GM19240 (cell line): ENCODE data around the gene CBLB.
"Not testable (repeated sequence)": the region's sequence is repeated elsewhere in the genome, so short reads cannot be mapped to it uniquely, and the experiment has no call there.

Experiments
- DNase-seq: peaks from one replicate; pipeline ENCODE4 v3.0.0; 2011; ENCODE audit warnings: low spot score; ENCODE audit not compliant: insufficient read length

Gene CBLB

DNA sequence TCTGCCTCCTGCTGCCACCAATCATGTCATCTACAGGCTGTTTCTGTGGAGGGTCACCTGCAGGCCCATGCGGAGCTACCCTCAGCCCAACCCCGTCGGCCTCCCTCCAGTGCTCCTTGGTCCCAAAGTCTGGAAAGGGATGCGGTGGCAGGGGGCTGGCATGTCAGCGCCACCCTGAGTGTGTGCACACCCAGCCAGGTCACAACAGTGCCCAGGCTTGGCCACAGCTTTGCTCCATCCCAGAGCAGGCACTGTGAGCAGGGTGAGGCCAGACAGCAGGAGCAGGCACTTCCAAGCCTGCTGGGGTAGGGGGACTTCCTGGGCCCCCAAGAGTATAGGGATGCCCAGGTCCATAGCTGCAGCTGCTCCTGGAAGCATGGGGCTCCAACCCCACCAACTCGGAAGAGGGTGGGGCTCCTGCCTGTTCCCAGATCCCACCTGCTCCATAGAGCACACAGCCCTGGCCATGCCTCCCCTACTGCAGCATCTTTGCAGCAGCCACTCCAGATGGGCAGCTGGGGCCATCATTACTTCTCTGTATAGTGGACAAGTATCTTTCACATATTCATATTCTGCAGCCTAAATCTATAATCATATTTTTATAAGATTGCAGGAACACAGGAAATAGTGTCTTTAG lies 109.3 kb downstream of the CBLB start:
- DNase-seq = no peak

DNA sequence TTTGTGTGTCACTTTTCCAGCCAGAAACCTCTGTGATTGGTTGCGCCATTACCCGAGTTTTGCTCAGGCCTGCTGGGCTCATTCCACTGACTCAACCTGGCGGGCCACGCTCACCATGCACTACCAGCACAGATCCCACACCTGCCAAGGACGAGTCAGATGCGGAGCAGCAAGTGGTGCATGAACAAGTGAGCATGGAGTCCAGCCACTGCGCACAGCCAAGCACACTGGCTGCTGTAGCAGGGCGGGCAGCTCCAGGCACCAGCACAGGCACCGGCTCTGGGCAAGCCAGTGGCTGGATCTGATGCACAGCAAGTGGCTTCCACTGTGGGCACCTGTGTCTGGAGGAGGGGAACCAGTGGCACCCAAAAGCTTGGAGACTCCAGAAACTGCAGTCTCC lies 110.4 kb downstream of the CBLB start:
- DNase-seq = no peak

GRCh38 chr3:105755121-105755886 lies 113.5 kb downstream of the CBLB start:
- no peak for DNase-seq

- DNase-seq = no peak
These were observed 115.9 kb downstream of the CBLB start for GRCh38 chr3:105752791-105753415.

- DNase-seq = no peak
These were observed 121.1 kb downstream of the CBLB start for GRCh38 chr3:105747696-105748095.

DNA sequence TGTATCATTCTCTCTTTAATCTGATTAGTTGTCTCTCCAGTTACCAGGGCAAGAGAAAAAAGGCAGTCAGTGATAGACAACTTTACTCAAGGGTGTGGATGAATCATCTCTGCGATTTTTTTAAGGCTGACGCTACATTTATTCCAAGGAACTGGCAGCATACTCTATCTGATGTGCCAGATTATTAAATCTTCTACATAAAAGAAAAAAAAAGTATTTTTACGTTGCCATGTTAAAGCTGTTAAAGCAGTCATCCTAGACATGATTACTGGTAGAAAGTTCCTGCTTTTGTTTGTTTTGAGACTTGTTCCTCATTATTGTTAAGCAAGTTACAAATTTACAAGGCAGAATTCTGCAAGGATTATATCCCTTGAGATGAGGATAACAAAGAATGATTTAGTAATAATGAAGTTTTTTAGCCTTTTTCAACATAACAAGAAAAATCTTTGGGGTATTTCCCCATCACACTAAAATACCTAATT lies 121.7 kb downstream of the CBLB start:
- no peak for DNase-seq

- no peak for DNase-seq
These were observed 122.4 kb downstream of the CBLB start for GRCh38 chr3:105746231-105746996.

- no peak for DNase-seq
These were observed 123.8 kb downstream of the CBLB start for GRCh38 chr3:105745046-105745445.

DNA sequence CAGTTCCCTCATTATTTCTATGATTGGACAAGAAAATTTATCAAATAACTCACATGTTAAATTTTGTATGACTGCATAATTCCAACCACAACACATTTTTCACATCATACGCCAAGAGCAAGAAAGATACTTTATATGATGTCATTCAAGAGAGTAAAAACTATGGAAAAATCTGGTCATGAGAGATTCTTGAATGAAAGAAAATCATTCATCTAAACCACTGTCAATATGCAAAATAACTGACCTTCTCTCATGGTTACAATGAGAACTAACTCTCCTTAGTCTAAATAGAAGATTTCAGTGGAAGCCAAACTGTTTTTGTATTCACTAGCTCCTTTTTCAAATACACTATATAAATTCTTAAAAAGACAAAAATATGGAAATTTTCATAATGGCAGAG lies 124.6 kb downstream of the CBLB start:
- no peak for DNase-seq

GRCh38 chr3:105733356-105733755 lies 135.5 kb downstream of the CBLB start:
- no peak for DNase-seq

GRCh38 chr3:105731686-105732085 lies 137.1 kb downstream of the CBLB start:
- DNase-seq = no peak

DNA sequence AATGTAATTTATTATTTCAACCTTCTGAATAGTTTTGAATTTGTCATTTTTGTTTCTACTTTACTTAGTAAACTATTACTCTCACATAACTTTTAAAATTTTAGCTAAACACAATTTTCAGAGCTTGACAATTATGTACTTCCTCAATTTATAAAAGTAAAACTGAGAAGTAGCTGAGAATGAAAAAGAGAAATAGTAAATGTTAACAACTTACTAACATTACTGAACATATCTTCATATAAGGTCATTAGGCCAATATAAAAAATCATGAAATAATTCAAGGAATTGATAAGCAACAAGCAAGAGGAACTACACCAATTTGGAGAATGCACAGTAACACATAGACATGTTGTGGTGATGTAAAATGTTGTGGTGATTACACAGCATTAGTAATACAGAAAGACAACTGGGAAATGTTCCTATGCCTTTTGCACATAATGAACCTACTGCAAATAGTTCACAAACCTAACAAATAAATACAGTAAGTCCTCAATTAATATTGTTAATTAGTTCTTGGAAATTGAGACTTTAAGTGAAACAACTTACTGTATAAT lies 137.9 kb downstream of the CBLB start:
- DNase-seq = no peak

DNA sequence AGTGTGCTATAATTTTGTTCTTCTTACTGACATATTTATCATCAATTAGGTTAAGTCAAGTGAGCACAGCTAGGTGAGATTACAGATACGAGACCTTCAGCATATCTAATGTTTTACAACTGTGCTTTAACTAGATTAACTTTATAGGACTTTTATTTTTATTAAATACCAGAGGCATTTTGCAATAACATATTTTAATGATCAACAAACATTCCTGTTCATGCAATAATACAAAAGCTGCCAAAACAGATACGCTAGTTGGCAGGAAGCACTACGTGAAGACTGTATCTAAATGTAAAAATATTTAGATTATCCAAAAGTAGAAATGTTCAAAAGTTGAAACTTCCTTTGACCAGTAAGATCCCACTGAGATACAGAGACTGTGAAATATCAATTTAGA lies 139.1 kb downstream of the CBLB start:
- no peak for DNase-seq

- no peak for DNase-seq
These were observed 140.0 kb downstream of the CBLB start for GRCh38 chr3:105728771-105729312.

GRCh38 chr3:105727036-105727435 lies 141.8 kb downstream of the CBLB start:
- not testable (repeated sequence) for DNase-seq

DNA sequence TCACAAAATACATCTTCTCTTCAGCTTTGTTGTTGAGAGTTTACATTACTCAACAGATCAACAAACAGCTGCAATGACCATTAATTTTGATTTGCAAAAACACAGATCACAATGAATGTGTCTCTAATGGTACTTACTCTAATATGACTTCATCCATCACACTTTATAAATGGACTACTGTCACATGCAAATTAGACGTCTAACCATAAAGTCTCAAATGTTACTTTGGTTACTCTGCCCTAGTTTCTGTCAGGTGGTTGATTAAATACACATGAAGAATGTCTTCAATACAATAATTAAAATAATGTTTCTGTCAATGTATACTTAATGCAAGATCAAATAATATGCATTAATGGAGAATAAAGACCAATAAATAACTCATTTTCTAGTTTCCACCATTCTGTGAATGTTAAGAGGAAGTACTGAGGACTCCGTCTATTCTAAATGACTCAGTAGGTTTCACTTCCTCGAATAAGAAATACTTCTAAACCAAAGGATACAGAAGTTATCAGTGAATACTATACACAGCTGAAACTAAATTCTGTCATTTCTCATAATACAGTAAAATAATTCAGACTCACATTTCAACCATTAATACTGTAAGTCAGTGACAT lies 145.8 kb downstream of the CBLB start:
- DNase-seq = peak; percentile 6

GRCh38 chr3:105719791-105720190 lies 149.0 kb downstream of the CBLB start:
- DNase-seq = no peak

DNA sequence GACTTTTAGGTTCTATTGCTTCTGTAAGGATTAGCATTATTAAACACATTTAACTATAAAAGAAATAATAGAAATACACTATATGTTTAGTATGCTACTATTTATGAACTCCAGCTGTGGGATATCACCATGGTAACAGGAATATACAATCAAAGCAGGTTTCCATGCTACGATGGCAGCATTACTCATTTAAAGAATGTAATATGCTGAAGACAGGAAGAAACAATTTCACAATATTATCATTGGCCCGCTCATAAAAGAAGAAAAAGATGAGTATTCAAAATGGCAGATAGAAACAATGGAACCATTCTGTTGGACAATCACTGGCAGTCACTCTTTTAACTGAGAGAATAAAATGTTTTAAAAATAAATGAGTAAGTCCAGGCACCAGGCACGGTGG lies 153.4 kb downstream of the CBLB start:
- DNase-seq = no peak

DNA sequence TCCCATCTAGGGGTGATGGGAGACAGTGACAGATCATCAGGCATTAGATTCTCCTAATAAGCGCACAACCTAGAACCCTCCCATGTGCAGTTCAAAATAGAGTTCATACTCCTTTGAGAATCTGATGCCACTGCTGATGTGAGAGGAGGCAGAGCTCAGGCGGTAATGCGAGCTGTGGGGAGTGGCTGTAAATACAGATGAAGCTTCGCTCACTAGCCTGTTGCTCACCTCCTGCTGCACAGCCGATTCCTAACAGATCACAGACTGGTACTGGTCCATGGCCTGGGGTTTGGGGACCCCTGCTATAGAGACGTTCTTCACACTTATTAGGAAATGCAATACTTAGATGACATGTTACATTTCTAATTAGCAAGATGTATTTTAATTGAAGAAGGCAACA lies 154.4 kb downstream of the CBLB start:
- DNase-seq = no peak

- DNase-seq = no peak
These were observed 159.8 kb downstream of the CBLB start for GRCh38 chr3:105708980-105709379.

DNA sequence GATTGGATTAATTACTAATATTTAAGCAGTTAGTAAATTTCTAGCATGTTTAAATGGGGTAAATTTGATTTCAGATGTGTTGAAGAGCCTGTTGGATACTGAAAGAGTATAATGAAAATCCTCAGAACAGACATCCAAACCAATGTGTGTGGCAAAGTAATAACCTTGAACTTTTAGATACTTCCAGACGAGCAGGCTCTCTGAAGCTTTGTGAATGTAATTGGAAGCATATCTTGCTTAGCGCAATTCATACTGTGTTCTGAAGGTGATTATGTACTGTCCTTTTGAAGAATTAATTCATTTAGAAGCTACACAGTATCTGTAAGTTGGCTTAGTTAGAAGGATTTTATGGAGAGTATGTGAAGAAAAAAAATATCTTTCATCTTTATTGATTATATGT lies 161.8 kb downstream of the CBLB start:
- no peak for DNase-seq
